ENCODE results near the gene C1orf35. TPM values are rescaled to one million over a fixed set of nuclear protein-coding genes. Genes with fewer than 3 reads are reported as not detected.
A peak's percentile ranks its signal among the peaks of the same experiment; 100 is the strongest.

Gene C1orf35
- total RNA-seq, 4 donors from 2014 or later: 10.6 to 18.6 (median 12.6) TPM; not detected in 1

GRCh38 chr1:228110556-228110955 is 7.4 kb upstream of the C1orf35 start:
- no peaks in the 10 kb centered on the region for H3K9me3 ChIP-seq
- peaks cover 0 to 12% of the 10 kb centered on the region in 2 donors for H3K4me1 ChIP-seq
- no peaks in the 10 kb centered on the region for H3K27me3 ChIP-seq
- peak overlapping the region; percentile 94 to 97 for H3K27ac ChIP-seq
- H3K4me3 ChIP-seq: peak overlapping the region in 1 of 2 donors; percentile 71
- TF ChIP-seq POLR2A (IDR thresholded peaks at IDR 0.05) (no peak), CTCF (IDR thresholded peaks at IDR 0.05) (no peak)
- no peak for DNase-seq
- H3K36me3 ChIP-seq: no peaks in the 10 kb centered on the region
- intact Hi-C loops (cut with DNase I; ENCODE audit: low total_unique reads): no loop called here

- H3K27ac ChIP-seq: peak overlapping the region; percentile 94 to 97
- peaks cover 0 to 12% of the 10 kb centered on the region in 2 donors for H3K4me1 ChIP-seq
- no peaks in the 10 kb centered on the region for H3K36me3 ChIP-seq
- peak overlapping the region; percentile 71 to 82 for H3K4me3 ChIP-seq
- intact Hi-C loops (cut with DNase I; ENCODE audit: low total_unique reads): no loop called here
- no peak for TF ChIP-seq POLR2A (IDR thresholded peaks at IDR 0.05)
- TF ChIP-seq CTCF (IDR thresholded peaks at IDR 0.05): no peak
- H3K9me3 ChIP-seq: no peaks in the 10 kb centered on the region
- peak in 1 of 2 donors; percentile 52 for DNase-seq
- H3K27me3 ChIP-seq: no peaks in the 10 kb centered on the region
Measured at GRCh38 chr1:228109962-228110488, 6.9 kb upstream of the C1orf35 start.

- Histone ChIP-seq H3K27me3 (no peaks in the 10 kb centered on the region), H3K27ac (peak within 1 kb of the TSS; percentile 94 to 97), H3K4me3 (peak within 1 kb of the TSS; percentile 71 to 82), H3K9me3 (no peaks in the 10 kb centered on the region), H3K36me3 (no peaks in the 10 kb centered on the region), H3K4me1 (peaks cover 0 to 12% of the 10 kb centered on the region in 2 donors)
- TF ChIP-seq POLR2A (IDR thresholded peaks at IDR 0.05) (peak; percentile 93 to 96), CTCF (IDR thresholded peaks at IDR 0.05) (peak in 2 of 4 experiments; percentile 14 to 19)
- peak; percentile 97 to 100 for DNase-seq
- intact Hi-C loops (cut with DNase I; ENCODE audit: low total_unique reads): no loop called here
Measured at GRCh38 chr1:228109073-228109961, 6.2 kb upstream of the C1orf35 start, which contains the start of gene MRPL55. MRPL55 (minus strand) TSS chr1:228109299; CDS start chr1:228108260, 1,039 bp downstream.

- H3K36me3 ChIP-seq: no peaks in the 10 kb centered on the region
- peak overlapping the region; percentile 71 to 82 for H3K4me3 ChIP-seq
- TF ChIP-seq POLR2A (IDR thresholded peaks at IDR 0.05): no peak
- TF ChIP-seq CTCF (IDR thresholded peaks at IDR 0.05): no peak
- peak overlapping the region; percentile 94 to 97 for H3K27ac ChIP-seq
- DNase-seq: no peak
- H3K4me1 ChIP-seq: peaks cover 0 to 13% of the 10 kb centered on the region in 2 donors
- intact Hi-C loops (cut with DNase I; ENCODE audit: low total_unique reads): no loop called here
- no peaks in the 10 kb centered on the region for H3K9me3 ChIP-seq
- no peaks in the 10 kb centered on the region for H3K27me3 ChIP-seq
Measured at GRCh38 chr1:228108742-228109072, 5.6 kb upstream of the C1orf35 start.

Measured in uterus (tissue), 4 donors.